CD4-positive, alpha-beta T cell (primary cell): Measurements from ENCODE around the gene GRIA1. TPM values are rescaled to one million over a fixed set of nuclear protein-coding genes. Genes with fewer than 3 reads are reported as not detected.

Experiments
- ATAC-seq: fragments of 200-7000 bp; cut with Tn5 transposase; one replicate; pipeline ENCODE4 v1.10.0; 2022; ENCODE audit warnings: mild to moderate bottlenecking; ENCODE audit not compliant: poor library complexity
- CTCF ChIA-PET: fragments of 350-600 bp; sonication (Branson Sonifier 250); formaldehyde crosslinking; loops from one replicate; lab custom pipeline; 2021; ENCODE audit warnings: antibody characterized with exemption, inconsistent platforms; lab: Charles Lee
- POLR2A ChIA-PET: fragments of 350-600 bp; sonication (Branson Sonifier 250); formaldehyde crosslinking; loops from one replicate; lab custom pipeline; 2021; ENCODE audit warnings: antibody characterized with exemption, inconsistent platforms; lab: Charles Lee
- DNase-seq, 14 experiments: peaks; one replicate each; pipeline ENCODE4 v3.0.0-alpha.2; 2013 to 2020; ENCODE audit warnings: mixed read lengths in 2 of 14
- H3K27ac ChIP-seq, 2 donors: one replicate each; pipeline versions ENCODE4 v1.5.1 to v1.7.0; 2013; ENCODE audit warnings: low read length in 2 of 2, low read depth in 1 of 2, mild to moderate bottlenecking in 1 of 2
- H3K27me3 ChIP-seq, 2 experiments: 1 replicate in 1 of 2; 2 replicates in 1 of 2; pipeline versions ENCODE4 v1.6.1 to v1.7.0; 2013; ENCODE audit warnings: low read length in 2 of 2, control low read depth in 1 of 2, mild to moderate bottlenecking in 1 of 2, moderate library complexity in 1 of 2; ENCODE audit not compliant: insufficient read depth in 2 of 2, control insufficient read depth in 1 of 2
- H3K36me3 ChIP-seq: one replicate; pipeline ENCODE4 v1.6.1; 2013; ENCODE audit warnings: low read length, control low read depth; ENCODE audit not compliant: insufficient read depth
- H3K4me1 ChIP-seq: one replicate; pipeline ENCODE4 v1.6.1; 2013; ENCODE audit warnings: low read length, control low read depth; ENCODE audit not compliant: insufficient read depth
- H3K4me3 ChIP-seq: one replicate; pipeline ENCODE4 v1.5.1; 2013; ENCODE audit warnings: mild to moderate bottlenecking, low read length, moderate library complexity
- H3K9me3 ChIP-seq, 2 experiments: 1 replicate in 1 of 2; 2 replicates in 1 of 2; pipeline versions ENCODE4 v1.6.1 to v1.7.0; 2013; ENCODE audit warnings: low read length in 2 of 2, mild to moderate bottlenecking in 2 of 2, control low read depth in 1 of 2, moderate library complexity in 1 of 2; ENCODE audit not compliant: control insufficient read depth in 1 of 2, insufficient read depth in 1 of 2
- H3K27ac Mint-ChIP-seq: one replicate; pipeline ENCODE4 v1.8.0; 2020; ENCODE audit warnings: mixed read lengths
- H3K27me3 Mint-ChIP-seq: one replicate; pipeline ENCODE4 v1.8.0; 2021; ENCODE audit warnings: mixed read lengths
- H3K36me3 Mint-ChIP-seq: one replicate; pipeline ENCODE4 v1.8.0; 2021; ENCODE audit warnings: low read depth, mixed read lengths
- H3K4me1 Mint-ChIP-seq: one replicate; pipeline ENCODE4 v1.8.0; 2021; ENCODE audit warnings: low read depth, mixed read lengths
- H3K4me3 Mint-ChIP-seq: one replicate; pipeline ENCODE4 v1.8.0; 2020; ENCODE audit warnings: mild to moderate bottlenecking, mixed read lengths
- H3K9me3 Mint-ChIP-seq: one replicate; pipeline ENCODE4 v1.8.0; 2020; ENCODE audit warnings: mixed read lengths
- intact Hi-C, 2 experiments: fragments of 100-400 bp; cut with DNase I in 1 of 2; cut with micrococcal nuclease in 1 of 2; formaldehyde crosslinking; loops; one replicate each; pipeline versions ENCODE4 v1.15.1 to v1.9.0; 2023 to 2025; cut with DNase I, micrococcal nuclease
- total RNA-seq, 174 experiments: library from RNA in 2 of 174; stranded (reverse) in 2 of 174; gene quantifications; one replicate each; pipeline ENCODE4 v1.2.3 and lab custom pipeline; 2021 to 2026
- TF ChIP-seq, protein P1 (sequence below): fragments of 200-600 bp; IDR thresholded peaks from one replicate; pipeline ENCODE4 v1.8.0; 2022; ENCODE audit warnings: antibody characterized with exemption, mild to moderate bottlenecking

Gene GRIA1
- total RNA-seq, 2 experiments from 2014 or later, result not detected

DNA sequence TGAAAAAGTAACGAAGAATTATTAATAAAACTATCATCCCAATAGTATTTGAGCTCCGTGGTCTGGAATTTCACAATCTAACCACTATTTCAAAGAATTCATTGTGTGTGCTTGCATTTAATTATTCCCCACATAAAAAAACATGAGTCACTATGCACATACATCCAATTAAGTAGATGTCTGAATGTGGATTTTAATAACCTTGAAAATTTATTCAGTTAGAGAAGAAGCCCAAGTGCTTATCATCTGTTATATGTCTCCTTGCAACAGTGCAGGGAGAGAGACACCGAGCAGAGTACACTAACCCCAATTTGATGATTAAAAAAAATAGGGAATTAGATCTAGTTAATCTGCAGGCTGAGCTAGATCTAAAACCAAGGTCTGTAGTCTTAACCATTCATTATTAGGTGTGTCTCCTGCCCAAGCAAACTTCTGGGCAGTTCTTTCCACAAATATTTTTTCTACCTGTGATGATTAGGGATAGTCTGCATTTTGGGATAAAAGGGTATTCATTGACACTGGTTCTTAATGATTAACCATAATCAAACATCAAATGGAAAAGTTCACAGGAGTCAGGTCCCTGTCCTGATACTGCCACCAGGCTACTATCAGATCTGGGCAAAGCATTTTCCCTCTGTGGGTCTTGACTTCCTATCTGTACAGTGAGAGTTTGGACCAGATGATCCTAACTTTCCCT, 164.2 kb downstream of the GRIA1 start:
- H3K27me3 Mint-ChIP-seq, result no peaks in the 10 kb centered on the region

DNA sequence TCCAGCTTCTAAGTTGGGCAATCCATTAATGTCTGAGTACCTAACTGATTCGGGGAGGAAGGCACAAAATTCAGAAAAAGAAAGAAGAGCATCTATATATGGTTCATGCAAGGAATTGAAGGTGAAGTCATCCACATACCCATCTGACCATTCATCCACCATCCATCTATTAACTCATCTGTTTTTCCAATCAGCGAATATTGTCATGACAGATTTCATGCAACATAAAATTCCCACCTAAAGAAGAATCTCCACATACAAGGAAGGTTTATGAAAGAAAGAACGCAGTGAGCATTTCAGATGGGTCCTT, 164.7 kb downstream of the GRIA1 start:
- Histone ChIP-seq H3K27me3 (no peaks in the 10 kb centered on the region), H3K9me3 (no peaks in the 10 kb centered on the region), H3K27ac (no peak overlapping the region), H3K4me3 (no peak overlapping the region), H3K36me3 (no peaks in the 10 kb centered on the region), H3K4me1 (no peaks in the 10 kb centered on the region)
- Mint-ChIP-seq H3K27ac (no peak overlapping the region), H3K4me1 (no peaks in the 10 kb centered on the region), H3K9me3 (no peaks in the 10 kb centered on the region), H3K27me3 (no peaks in the 10 kb centered on the region), H3K36me3 (no peaks in the 10 kb centered on the region), H3K4me3 (no peak overlapping the region)
- ATAC-seq (no peak), DNase-seq (no peak)
- ChIA-PET CTCF (no interaction called here), POLR2A (no interaction called here)
- intact Hi-C loops, result no loop called here
- TF ChIP-seq, protein P1, sequence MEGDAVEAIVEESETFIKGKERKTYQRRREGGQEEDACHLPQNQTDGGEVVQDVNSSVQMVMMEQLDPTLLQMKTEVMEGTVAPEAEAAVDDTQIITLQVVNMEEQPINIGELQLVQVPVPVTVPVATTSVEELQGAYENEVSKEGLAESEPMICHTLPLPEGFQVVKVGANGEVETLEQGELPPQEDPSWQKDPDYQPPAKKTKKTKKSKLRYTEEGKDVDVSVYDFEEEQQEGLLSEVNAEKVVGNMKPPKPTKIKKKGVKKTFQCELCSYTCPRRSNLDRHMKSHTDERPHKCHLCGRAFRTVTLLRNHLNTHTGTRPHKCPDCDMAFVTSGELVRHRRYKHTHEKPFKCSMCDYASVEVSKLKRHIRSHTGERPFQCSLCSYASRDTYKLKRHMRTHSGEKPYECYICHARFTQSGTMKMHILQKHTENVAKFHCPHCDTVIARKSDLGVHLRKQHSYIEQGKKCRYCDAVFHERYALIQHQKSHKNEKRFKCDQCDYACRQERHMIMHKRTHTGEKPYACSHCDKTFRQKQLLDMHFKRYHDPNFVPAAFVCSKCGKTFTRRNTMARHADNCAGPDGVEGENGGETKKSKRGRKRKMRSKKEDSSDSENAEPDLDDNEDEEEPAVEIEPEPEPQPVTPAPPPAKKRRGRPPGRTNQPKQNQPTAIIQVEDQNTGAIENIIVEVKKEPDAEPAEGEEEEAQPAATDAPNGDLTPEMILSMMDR, result no peak

More for the DNA sequence above, 164.2 kb downstream of the GRIA1 start:
- Histone ChIP-seq H3K36me3 (no peaks in the 10 kb centered on the region), H3K9me3 (peaks cover 0 to under 1% of the 10 kb centered on the region in 2 experiments), H3K27ac (no peak overlapping the region), H3K27me3 (no peaks in the 10 kb centered on the region), H3K4me3 (no peak overlapping the region), H3K4me1 (no peaks in the 10 kb centered on the region)
- no peak for ATAC-seq
- intact Hi-C loops, result no loop called here
- Mint-ChIP-seq H3K27ac (no peak overlapping the region), H3K9me3 (peaks cover 2% of the 10 kb centered on the region), H3K4me3 (no peak overlapping the region), H3K4me1 (no peaks in the 10 kb centered on the region), H3K36me3 (no peaks in the 10 kb centered on the region)
- no peak for DNase-seq
- TF ChIP-seq, protein P1, result no peak
- ChIA-PET CTCF (no interaction called here), POLR2A (no interaction called here)

DNA sequence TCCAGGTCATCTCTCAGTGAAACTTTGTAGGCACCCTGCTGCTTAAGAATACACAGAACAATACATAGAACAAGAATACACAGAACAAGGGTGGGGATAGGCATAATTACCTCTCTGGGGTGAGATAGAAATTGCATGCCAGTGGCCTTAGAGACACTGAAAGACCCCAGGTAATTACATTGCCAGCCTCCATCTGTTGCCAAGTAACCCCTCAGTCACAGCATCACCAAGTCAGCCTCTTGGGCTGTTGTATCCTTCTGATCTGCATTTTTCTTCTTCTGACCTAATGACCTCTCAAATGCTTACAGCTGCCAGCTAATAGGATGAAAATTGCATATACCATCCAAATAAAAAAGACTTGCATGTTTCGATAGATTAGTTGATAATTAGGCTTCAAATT, 167.7 kb downstream of the GRIA1 start:
- no peaks in the 10 kb centered on the region for H3K9me3 Mint-ChIP-seq
- H3K4me1 Mint-ChIP-seq, result no peaks in the 10 kb centered on the region
- H3K4me1 ChIP-seq, result no peaks in the 10 kb centered on the region
- CTCF ChIA-PET, result no interaction called here
- no peak overlapping the region for H3K4me3 ChIP-seq
- no peaks in the 10 kb centered on the region for H3K27me3 ChIP-seq
- DNase-seq, result no peak
- TF ChIP-seq, protein P1, result no peak
- no peaks in the 10 kb centered on the region for H3K36me3 Mint-ChIP-seq
- no peaks in the 10 kb centered on the region for H3K27me3 Mint-ChIP-seq
- POLR2A ChIA-PET, result interaction anchor here (1.1 kb wide), 1 partner anchor 17 kb away, joined by 5 read pairs; no protein-coding TSS in a partner anchor
- no peak for ATAC-seq
- no peaks in the 10 kb centered on the region for H3K9me3 ChIP-seq
- H3K27ac ChIP-seq, result no peak overlapping the region
- no peak overlapping the region for H3K4me3 Mint-ChIP-seq
- H3K27ac Mint-ChIP-seq, result no peak overlapping the region
- no peaks in the 10 kb centered on the region for H3K36me3 ChIP-seq
- intact Hi-C loops, result no loop called here
